Right renal cortex interstitium (tissue), 3 donors: ENCODE data around the gene KIF18B. TPM values are rescaled to one million over a fixed set of nuclear protein-coding genes. Genes with fewer than 3 reads are reported as not detected.

Experiments used
- DNase-seq, 3 donors: peaks; one replicate each; pipeline ENCODE4 v3.0.0-alpha.2; 2013; ENCODE audit warnings: low read depth in 3 of 3, low spot score in 2 of 3
- polyA plus RNA-seq, 3 donors: library from polyadenylated mRNA; unstranded; fragments of 120-200 nt; gene quantifications; one replicate each; pipeline ENCODE4 v1.2.1, GENCODE V29; 2013; ENCODE audit not compliant: insufficient read length in 3 of 3

Gene KIF18B
- polyA plus RNA-seq, 3 donors: 9.0 to 9.7 (median 9.1) TPM

- DNase-seq: no peak
Measured at GRCh38 chr17:44941712-44942331, 5.8 kb downstream of the KIF18B start.

GRCh38 chr17:44940768-44941167 lies 6.8 kb downstream of the KIF18B start:
- DNase-seq: no peak

- no peak for DNase-seq
Measured at GRCh38 chr17:44940317-44940716, 7.3 kb downstream of the KIF18B start.

- no peak for DNase-seq
Measured at GRCh38 chr17:44935116-44935515, 12.5 kb downstream of the KIF18B start.

- no peak for DNase-seq
Measured at GRCh38 chr17:44934745-44935105, 12.8 kb downstream of the KIF18B start.

- DNase-seq: no peak
Measured at GRCh38 chr17:44933824-44934744, 13.5 kb downstream of the KIF18B start.

GRCh38 chr17:44932787-44933097 lies 14.8 kb downstream of the KIF18B start:
- no peak for DNase-seq

GRCh38 chr17:44932096-44932786 lies 15.3 kb downstream of the KIF18B start:
- DNase-seq: no peak

GRCh38 chr17:44931376-44931775 lies 16.2 kb downstream of the KIF18B start:
- no peak for DNase-seq

- no peak for DNase-seq
Measured at GRCh38 chr17:44930667-44931066, 16.9 kb downstream of the KIF18B start.

GRCh38 chr17:44928950-44929720 lies 18.4 kb downstream of the KIF18B start:
- DNase-seq: no peak

GRCh38 chr17:44928136-44928535 lies 19.4 kb downstream of the KIF18B start:
- DNase-seq: no peak

- DNase-seq: no peak
Measured at GRCh38 chr17:44927696-44928095, 19.9 kb downstream of the KIF18B start.

- DNase-seq: no peak
Measured at GRCh38 chr17:44926821-44927525, 20.6 kb downstream of the KIF18B start.

GRCh38 chr17:44925731-44926697 lies 21.6 kb downstream of the KIF18B start:
- DNase-seq: no peak

- DNase-seq: no peak
Measured at GRCh38 chr17:44924107-44924544, 23.4 kb downstream of the KIF18B start.

GRCh38 chr17:44922746-44923470 lies 24.7 kb downstream of the KIF18B start:
- no peak for DNase-seq

- no peak for DNase-seq
Measured at GRCh38 chr17:44922136-44922535, 25.4 kb downstream of the KIF18B start.
